GM19193 (cell line): ENCODE data around the gene NBAS.

ENCODE experiments used
- POLR2A ChIP-seq: IDR thresholded peaks from 4 replicates; pipeline ENCODE4 v1.6.1; 2011; ENCODE audit not compliant: insufficient read depth, insufficient read length; ENCODE audit errors: extremely low read depth

Gene NBAS

GRCh38 chr2:15388406-15389325, 172.5 kb downstream of the NBAS start:
- TF ChIP-seq POLR2A = no peak

GRCh38 chr2:15385184-15385583, 175.9 kb downstream of the NBAS start:
- no peak for TF ChIP-seq POLR2A

DNA sequence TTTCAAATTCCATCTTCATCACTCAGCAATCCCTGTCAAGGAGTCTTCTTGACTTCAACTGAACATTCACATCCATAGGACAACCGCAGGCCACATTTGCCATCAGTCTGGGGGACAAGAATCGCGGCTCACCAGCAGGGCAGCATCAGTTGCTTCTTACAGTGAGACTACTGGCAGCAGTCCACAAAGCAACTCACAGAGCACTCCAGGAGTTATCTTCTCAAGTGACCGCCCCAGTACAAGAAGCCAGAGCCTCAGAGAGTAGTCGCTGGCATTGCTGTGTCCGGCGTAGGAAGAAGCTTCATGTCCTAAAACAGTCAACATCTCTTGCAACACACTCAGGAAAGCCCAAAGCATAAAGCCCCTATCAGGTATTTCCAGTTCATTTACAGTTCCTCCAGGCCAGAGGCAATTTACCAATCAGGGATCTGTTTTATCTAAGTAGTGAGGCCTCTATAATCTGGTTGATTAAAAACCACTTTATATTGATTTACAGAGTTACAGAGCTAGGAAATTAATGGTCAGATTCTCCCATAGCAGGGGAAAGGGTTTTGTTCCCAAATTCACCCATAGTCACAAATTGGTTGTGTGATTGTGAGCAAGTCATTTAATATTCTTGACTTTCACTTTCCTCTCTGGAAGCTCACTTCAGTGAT, 177.3 kb downstream of the NBAS start:
- TF ChIP-seq POLR2A = no peak

DNA sequence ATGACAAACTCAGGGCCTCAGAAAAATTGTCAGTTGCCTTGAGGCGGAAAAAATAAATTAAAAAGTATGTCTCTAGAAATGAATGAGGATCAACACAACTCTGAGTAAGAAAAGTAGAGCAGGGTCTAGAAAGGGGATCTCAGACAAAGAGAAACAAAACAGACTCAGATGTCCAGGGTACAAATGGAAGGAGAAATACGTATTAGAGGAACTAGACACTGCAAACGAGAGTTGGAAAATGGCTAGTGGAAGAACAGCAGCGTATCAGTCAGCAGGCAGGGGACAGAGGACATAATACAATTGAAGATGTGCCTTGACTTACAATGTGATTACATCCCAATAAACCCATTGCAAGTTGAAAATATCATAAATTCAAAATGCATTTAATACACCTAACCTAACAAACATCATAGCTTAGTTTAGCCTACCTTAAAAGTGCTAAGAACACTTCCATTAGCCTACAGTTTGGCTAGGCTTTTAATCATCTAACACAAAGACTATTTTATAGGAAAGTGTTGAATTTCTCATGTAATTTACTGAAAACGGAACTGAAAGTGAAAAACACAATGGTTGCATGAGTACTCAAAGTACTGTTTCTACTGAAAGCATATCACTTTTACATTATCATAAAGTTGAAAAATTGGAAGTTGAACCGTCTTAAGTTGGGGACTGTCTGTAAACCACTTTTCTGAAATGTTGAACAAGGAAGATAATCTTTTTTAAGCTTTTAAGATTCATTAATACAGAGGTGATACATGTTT, 182.8 kb downstream of the NBAS start:
- no peak for TF ChIP-seq POLR2A

GRCh38 chr2:15377202-15377601, 183.9 kb downstream of the NBAS start:
- no peak for TF ChIP-seq POLR2A

DNA sequence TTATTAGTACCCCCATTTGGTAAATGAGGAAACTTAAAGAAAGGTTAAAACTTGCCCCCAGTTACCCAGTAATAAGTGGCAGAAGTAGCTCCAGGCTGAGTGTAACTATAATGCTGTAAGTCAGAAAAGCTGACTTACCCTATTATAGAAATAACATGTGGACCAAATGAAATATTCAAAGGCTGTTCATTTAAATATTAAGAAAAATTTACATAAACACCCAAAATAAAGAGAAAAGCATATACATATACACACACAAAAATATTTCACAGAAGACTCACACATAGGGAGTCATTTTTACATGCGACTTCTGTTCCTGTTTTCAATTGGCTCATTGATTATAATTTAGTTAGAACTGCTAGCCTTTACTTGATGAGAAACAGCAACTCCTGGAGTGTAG, 189.1 kb downstream of the NBAS start:
- no peak for TF ChIP-seq POLR2A

DNA sequence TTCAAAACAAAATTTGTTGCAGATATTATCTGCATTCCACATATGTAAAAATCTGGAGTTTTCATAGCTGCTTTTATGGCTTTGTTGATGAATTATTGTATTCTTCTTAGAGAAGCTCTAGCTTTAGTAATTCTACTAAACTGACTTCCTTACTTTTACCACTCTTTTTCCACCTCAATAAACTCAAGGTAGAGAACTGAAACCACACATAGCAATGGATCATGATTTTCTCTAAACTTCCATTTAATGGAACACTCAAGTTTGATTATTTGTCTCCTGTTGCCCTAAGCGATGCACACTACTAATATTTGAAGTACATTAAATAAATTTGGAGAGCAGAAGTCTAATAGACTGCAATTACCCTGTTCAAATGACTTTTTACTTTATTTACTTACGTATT, 192.0 kb downstream of the NBAS start:
- no peak for TF ChIP-seq POLR2A

DNA sequence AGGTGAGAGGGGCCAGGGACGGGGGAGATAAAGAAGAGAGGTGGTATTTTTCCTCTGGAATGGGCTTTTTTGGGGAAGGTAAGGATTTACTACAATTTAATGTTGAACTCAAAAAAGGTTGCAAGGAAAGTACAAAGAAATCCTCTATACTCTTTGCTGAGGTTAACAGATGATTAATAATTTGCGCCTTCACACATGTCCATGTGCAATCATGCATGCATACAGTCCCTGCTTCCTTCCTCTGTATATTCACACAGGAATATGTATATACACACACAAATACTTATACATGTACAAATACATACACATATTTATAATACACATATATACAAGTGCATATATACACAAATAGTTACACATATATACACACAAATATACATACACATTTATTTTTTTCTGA, 193.4 kb downstream of the NBAS start:
- TF ChIP-seq POLR2A = no peak

- no peak for TF ChIP-seq POLR2A
Observed at GRCh38 chr2:15367205-15367604, 193.9 kb downstream of the NBAS start.

DNA sequence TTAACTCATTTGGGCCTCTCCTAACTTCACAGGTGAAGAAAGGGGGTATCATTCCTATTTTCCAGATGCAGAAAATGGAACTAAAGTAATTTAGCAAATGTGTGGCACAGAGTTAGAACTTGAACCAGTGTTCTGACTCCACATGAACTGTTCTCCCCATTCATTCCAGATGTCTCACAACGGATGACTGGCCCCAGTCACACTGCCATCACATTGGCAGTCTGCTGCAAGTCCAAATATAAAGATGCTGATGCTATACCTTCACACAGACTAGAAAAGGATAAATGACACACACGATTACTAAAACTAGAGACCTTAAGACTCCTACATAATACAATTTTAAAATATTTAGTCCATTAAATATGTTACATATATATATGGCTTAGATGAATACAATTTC, 195.7 kb downstream of the NBAS start:
- no peak for TF ChIP-seq POLR2A

GRCh38 chr2:15364561-15364960, 196.6 kb downstream of the NBAS start:
- no peak for TF ChIP-seq POLR2A

GRCh38 chr2:15363734-15364133, 197.4 kb downstream of the NBAS start:
- TF ChIP-seq POLR2A = no peak

GRCh38 chr2:15363142-15363541, 198.0 kb downstream of the NBAS start:
- TF ChIP-seq POLR2A = no peak

DNA sequence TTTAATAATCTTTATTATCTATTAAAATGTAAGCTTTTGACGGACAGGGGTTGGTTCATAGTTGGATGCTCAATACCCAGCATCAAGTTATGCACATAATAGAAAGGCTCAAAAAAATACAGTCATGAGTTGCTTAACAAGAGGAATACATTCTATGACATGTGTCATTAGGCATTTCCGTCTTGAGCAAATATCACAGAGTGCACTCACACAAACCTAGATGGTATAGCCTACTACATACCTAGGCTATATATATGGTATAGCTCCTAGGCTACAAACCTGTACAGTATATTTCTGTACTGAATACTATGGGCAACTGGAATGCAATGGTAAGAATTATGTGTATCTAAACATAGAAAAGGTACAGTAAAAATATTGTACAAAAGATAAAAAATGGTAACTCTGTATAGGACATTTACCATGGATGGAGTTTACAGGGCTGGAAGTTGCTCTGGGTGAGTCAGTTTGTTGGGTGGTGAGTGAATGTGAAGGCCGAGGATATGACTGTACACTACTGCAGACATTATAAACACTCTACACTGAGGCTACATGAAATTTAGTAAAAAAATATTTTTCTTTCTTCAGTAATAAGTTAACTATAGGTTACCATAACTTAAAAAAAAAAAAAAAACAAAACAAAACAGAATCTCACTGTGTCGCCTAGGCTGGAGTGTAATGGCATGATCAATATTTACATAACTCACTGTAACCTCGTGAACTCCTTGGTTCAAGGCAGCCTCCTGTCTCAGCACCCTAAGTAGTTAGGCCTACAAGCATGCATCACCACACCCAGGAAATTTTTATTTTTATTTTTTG, 201.2 kb downstream of the NBAS start:
- no peak for TF ChIP-seq POLR2A
